ENCODE measurements around the gene RAD23A. TPM values are rescaled to one million over a fixed set of nuclear protein-coding genes. Genes with fewer than 3 reads are reported as not detected.

RAD23A gene
- total RNA-seq, 4 donors from 2014 or later = 101 to 128 (median 105) TPM

DNA sequence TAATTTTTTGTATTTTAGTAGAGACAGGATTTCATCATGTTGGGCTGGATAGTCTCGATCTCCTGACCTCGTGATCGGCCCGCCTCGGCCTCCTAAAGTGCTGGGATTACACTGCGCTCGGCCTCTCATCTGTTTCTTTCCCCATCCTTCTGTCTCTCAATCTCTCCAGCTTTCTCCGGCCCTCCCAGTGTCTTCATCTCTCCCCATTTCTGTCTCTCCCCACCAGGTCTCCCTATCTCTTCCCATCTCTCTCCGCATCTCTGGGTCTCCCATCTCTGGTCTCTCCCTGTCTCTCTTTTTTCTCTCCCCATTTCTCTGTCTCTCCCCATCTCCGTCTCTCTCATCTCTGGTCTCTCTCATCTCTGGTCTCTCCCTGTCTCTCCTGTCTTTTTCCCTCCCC lies 37.4 kb downstream of the RAD23A start:
- WGBS, 2 donors = 44 to 52% methylated on average over 10 of the region's 10 CpGs
- intact Hi-C loops (cut with DNase I; ENCODE audit: low total_unique reads) = loop anchor here (10.0 kb wide), 1 partner anchor 82 kb away; no protein-coding TSS in a partner anchor
- no peak overlapping the region for H3K4me3 ChIP-seq (ENCODE audit: low read depth, poor library complexity, severe bottlenecking)
- TF ChIP-seq, protein P1, sequence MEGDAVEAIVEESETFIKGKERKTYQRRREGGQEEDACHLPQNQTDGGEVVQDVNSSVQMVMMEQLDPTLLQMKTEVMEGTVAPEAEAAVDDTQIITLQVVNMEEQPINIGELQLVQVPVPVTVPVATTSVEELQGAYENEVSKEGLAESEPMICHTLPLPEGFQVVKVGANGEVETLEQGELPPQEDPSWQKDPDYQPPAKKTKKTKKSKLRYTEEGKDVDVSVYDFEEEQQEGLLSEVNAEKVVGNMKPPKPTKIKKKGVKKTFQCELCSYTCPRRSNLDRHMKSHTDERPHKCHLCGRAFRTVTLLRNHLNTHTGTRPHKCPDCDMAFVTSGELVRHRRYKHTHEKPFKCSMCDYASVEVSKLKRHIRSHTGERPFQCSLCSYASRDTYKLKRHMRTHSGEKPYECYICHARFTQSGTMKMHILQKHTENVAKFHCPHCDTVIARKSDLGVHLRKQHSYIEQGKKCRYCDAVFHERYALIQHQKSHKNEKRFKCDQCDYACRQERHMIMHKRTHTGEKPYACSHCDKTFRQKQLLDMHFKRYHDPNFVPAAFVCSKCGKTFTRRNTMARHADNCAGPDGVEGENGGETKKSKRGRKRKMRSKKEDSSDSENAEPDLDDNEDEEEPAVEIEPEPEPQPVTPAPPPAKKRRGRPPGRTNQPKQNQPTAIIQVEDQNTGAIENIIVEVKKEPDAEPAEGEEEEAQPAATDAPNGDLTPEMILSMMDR (IDR thresholded peaks at IDR 0.05) = no peak
- TF ChIP-seq POLR2A (IDR thresholded peaks at IDR 0.05) = no peak
- no peak for DNase-seq (ENCODE audit: low spot score in 2 of 2)

DNA sequence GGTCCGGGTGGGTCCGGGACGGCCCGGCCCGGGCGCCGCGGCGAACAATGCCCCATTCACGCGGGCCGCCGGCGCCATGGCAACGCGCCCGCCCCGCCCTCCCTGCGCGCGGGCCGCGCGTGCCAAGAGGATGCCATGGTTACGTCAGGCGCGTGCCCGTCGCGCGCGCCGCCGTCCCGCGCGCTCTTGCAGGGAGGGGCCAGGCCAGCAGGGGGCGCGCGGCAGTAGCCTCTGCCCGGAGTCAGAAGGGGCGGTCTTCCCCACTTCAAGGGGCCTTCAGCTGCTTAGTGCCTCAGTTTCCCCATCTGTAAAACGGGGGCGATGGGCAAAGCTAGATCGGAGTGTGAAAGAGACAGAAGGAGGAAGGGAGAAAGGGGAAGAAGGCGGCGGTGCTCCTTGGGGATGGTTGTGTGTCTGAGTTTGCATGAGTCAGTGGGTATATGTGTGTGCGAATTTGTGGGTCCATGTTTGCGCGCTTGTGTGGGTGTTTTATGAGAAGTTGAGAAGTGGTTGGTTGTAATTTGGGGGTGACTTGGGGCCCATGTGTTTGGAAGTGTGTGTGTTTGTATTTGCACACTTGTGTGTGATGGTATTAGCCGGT lies 38.0 kb downstream of the RAD23A start:
- no peak overlapping the region for H3K4me3 ChIP-seq (ENCODE audit: low read depth, poor library complexity, severe bottlenecking)
- DNase-seq (ENCODE audit: low spot score in 2 of 2) = no peak
- intact Hi-C loops (cut with DNase I; ENCODE audit: low total_unique reads) = loop anchor here (10.0 kb wide), 1 partner anchor 81 kb away; no protein-coding TSS in a partner anchor
- TF ChIP-seq, protein P1 (IDR thresholded peaks at IDR 0.05) = peak in 1 of 3 donors; percentile 70
- TF ChIP-seq POLR2A (IDR thresholded peaks at IDR 0.05) = no peak
- WGBS, 2 donors = 10 to 13% methylated on average over 37 to 43 of the region's 51 CpGs

DNA sequence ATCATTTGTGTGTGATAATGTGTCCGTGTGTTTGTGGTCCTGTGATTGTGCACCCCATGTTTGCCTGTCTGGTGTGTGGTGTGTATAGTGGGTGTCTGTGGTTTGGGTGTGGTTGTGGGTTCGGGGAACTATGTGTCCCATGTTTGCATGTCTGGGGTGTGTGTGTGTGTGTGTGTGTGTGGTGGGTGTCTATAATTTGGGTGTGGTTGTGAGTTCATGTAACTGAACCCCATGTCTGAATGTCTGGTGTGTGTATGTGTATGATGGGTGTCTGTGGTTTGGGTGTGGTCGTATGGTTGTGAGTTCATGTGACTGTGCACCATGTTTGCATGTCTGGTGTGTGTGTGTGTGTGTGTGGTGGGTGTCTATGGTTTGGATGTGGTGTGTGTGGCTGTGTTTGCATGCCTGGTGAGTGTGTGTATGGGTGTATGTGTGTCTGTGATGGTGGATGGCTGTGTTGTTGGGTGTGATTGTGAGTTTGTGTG lies 38.5 kb downstream of the RAD23A start:
- intact Hi-C loops (cut with DNase I; ENCODE audit: low total_unique reads) = loop anchor here (10.0 kb wide), 1 partner anchor 81 kb away; no protein-coding TSS in a partner anchor

DNA sequence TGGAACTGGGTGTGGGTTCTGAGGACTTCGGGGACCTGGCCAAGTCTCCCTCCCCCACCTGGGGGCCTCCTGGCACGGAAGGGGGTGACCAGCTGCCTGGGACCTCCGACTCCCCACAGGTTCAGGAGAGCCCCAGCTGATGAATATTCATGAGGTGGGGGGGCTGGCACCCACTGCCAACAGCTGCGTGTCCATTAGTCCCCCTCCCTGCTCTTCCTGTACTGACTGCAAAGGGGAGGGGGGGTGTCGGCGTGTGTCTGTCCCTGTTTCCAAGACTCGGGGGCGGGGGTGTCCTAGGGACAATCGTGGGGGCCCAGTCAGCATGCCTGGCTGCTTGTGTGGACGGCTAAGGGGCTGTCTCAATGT lies 39.0 kb downstream of the RAD23A start:
- no peak overlapping the region for H3K4me3 ChIP-seq (ENCODE audit: low read depth, poor library complexity, severe bottlenecking)
- DNase-seq (ENCODE audit: low spot score in 2 of 2) = no peak
- intact Hi-C loops (cut with DNase I; ENCODE audit: low total_unique reads) = loop anchor here (10.0 kb wide), 1 partner anchor 80 kb away; no protein-coding TSS in a partner anchor
- WGBS, 2 donors = 27 to 40% methylated on average over 7 to 8 of the region's 10 CpGs
- TF ChIP-seq POLR2A (IDR thresholded peaks at IDR 0.05) = no peak
- TF ChIP-seq, protein P1 (IDR thresholded peaks at IDR 0.05) = no peak

More for the DNA sequence above, 38.5 kb downstream of the RAD23A start:
- 59 to 61% methylated on average over 3 of the region's 3 CpGs for WGBS, 2 donors
- no peak for DNase-seq (ENCODE audit: low spot score in 2 of 2)
- no peak overlapping the region for H3K4me3 ChIP-seq (ENCODE audit: low read depth, poor library complexity, severe bottlenecking)
- TF ChIP-seq, protein P1 (IDR thresholded peaks at IDR 0.05) = no peak
- TF ChIP-seq POLR2A (IDR thresholded peaks at IDR 0.05) = no peak

DNA sequence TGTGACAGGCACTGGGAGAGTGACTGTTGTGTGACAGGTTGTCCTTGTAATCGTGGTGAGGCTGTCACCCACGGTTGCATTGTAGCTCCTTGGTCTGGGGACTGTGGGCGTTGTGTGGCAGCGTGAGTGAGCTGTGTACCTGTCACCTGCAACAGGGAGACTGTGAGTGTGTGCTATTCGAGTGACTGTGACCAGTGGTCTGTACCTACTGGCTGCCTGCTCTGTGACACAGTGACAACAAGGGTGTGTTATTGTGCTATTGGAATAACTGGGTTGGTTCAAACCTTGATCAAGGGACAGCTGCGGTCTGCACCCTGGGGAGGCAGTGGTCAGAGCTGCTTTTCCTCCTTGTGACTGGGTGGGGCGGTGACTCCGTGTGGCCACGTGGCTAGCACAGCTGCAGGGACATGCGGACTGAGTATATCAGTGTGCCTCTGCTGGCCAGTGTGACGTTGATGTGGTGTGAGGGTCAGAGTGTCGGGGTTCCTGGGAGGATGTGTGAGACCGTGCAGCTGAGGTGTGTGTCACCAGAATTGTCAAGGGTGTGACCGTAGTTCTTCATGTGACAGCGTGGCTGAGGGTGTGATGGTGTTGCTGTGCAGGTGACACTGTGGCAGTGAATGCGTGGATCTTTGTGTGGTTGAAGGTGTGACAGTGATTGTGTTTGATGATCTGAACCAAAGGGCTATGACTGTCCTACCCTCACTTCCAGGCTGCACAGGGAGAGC lies 39.6 kb downstream of the RAD23A start:
- WGBS, 2 donors = 49% methylated on average over 13 to 14 of the region's 16 CpGs
- no peak for TF ChIP-seq POLR2A (IDR thresholded peaks at IDR 0.05)
- TF ChIP-seq, protein P1 (IDR thresholded peaks at IDR 0.05) = no peak
- H3K4me3 ChIP-seq (ENCODE audit: low read depth, poor library complexity, severe bottlenecking) = no peak overlapping the region
- DNase-seq (ENCODE audit: low spot score in 2 of 2) = peak; percentile 86 to 95
- intact Hi-C loops (cut with DNase I; ENCODE audit: low total_unique reads) = loop anchor here (10.0 kb wide), 1 partner anchor 80 kb away; no protein-coding TSS in a partner anchor
